ENCODE measurements around the gene EZH2.

Gene EZH2

DNA sequence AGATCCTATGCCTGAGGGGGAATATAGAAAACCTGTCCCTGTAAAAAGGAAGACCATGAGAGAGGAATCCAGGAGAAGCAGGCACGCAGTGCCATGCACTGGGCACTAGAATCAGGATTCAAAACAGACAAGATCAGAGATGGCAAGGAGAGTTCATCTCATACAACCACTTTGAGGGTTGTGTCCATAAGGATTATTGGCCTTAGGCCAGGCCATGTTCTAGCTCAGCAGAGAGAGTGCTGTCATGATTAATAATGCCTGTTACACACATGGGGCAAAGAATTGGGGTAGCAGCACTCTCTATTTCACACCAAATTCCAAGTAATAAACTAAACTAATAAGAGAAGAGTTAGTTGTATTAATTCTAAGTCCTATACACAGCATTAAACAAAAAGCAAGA lies 29.1 kb downstream of the EZH2 start:
- TF ChIP-seq GATA2 (IDR thresholded peaks at IDR 0.05; ENCODE audit: low read depth, low read length) (no peak), GATA3 (IDR thresholded peaks at IDR 0.05; ENCODE audit: low read depth, low read length) (no peak)

DNA sequence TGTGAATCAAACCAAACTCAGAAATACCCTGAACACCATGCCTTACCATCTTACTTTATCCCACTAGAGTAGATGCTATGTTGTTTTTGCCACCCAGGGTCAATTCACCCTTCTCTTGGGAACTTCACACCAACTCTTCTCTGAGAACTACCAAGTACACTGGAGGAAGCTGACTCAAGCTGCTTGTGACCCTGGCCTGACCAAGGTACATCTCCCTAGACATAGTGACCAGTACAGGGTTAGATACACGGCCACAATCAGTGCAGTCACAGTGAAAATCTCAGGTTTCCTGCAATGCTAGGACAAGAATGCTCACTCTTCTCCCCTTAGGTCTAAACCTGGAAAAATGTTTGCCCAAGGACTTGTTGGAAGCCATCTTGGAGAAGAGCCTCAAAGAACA lies 31.8 kb downstream of the EZH2 start:
- TF ChIP-seq GATA3 (IDR thresholded peaks at IDR 0.05; ENCODE audit: low read depth, low read length) (no peak), GATA2 (IDR thresholded peaks at IDR 0.05; ENCODE audit: low read depth, low read length) (no peak)

DNA sequence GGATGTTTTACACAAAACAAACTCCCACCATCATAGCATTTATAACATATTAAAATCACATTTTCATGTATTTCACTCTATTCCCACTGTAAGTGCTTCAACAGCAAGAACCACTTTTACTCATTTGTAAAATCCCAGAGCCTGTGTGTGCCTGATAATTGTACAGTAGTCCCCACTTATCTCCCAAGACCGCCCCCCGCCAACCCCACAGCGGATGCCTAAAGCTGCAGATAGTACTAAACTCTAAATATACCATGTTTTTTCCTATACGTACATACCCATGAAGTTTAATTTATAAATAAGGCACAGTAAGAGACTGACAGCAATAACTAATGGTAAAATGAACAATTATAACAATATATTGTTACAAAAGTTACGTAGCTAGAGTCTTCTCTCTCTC lies 33.5 kb downstream of the EZH2 start:
- no peak for TF ChIP-seq GATA2 (IDR thresholded peaks at IDR 0.05; ENCODE audit: low read depth, low read length)
- TF ChIP-seq GATA3 (IDR thresholded peaks at IDR 0.05; ENCODE audit: low read depth, low read length): no peak

DNA sequence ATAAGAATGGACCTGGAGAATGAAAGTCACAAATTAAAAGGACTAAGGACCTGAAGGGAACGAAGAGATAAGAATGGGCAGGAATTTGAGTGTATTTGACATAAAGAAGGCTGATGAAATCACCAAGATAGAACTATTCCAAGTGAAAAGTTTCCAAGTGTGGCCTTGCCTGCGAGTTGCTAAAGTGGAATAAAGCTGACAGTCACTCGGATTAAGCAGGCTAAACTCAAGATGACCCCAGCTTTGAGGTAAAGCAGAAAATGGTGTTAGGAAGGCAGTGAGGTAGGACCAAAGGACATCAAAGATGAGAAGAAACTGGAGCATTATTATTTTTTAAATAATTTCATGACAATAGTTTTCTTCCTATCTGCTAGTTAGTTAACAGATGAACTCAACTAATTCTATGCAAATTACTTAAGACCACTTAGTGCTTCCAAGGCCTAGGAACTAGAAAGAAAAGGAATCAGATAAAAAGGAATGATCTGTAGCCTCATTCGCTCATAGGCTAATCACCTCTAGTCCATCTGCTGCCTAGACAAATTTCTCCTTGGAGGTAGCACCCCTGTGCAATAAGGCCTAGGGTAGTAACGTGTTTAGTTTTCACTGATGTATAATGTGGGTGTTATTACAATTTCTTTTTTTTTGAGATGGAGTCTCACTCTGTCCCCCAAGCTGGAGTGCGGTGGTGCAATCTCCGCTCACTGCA lies 34.5 kb downstream of the EZH2 start:
- TF ChIP-seq GATA2 (IDR thresholded peaks at IDR 0.05; ENCODE audit: low read depth, low read length) (no peak), GATA3 (IDR thresholded peaks at IDR 0.05; ENCODE audit: low read depth, low read length) (no peak)

DNA sequence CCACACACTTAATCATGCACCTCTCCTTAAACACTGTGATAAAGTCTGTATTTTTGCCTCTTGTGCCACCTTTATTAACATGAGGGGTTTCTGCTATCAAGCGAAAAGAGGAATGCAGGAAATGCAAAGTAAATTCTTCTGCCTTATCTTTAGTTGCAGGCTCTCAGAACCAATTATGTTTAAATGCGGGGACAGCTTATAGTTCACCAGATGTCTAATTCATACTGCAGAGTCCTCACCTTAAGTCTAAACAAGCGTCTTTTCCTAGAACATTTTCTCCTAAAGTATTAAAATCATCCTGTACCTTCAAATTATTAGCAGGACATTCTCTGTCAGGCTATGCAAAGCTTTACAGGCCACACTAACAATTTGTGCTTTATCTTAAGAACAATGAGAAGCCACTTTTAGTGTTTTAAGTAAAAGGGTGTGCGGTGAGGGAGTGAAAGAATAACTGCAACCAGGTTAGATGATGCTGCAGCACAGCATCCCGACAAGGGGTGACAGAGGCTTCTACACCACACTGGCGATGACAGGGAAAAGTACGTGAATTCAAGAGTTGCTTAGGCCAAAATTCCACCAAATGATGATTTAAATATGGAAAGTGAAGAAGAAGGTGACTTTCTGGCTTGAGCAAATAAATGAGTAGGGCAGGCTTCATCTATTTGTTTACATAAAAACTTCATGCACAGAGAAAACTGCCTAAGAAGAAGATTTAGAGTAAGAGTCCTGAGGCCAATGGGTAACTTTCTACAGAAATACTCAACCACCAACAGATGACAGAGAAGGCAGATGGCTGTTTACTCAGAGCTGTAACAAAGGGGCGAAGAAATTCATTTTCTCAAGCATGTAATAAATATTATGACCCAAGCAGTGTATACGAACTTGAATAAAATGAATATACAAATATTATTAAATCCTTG lies 36.0 kb downstream of the EZH2 start:
- no peak for TF ChIP-seq GATA2 (IDR thresholded peaks at IDR 0.05; ENCODE audit: low read depth, low read length)
- TF ChIP-seq GATA3 (IDR thresholded peaks at IDR 0.05; ENCODE audit: low read depth, low read length): no peak

DNA sequence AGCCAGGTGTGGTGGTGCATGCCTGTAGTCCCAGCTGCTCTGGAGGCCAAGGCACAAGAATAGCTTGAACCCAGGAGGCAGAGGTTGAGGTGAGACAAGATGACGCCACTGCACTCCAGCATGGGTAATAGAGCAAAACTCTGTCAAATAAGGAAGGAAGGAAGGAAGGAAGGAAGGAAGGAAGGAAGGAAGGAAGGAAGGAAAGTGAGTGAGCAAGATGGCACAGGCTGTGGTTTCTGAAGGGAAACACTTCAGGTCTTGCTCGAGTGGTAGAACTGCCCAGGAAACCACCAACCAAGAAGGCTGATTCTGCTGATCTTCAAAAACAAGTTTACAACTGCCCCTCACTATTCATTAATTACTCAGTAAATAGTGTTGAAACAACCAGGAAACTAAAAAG lies 45.2 kb downstream of the EZH2 start:
- TF ChIP-seq GATA2 (IDR thresholded peaks at IDR 0.05; ENCODE audit: low read depth, low read length) (no peak), GATA3 (IDR thresholded peaks at IDR 0.05; ENCODE audit: low read depth, low read length) (no peak)

DNA sequence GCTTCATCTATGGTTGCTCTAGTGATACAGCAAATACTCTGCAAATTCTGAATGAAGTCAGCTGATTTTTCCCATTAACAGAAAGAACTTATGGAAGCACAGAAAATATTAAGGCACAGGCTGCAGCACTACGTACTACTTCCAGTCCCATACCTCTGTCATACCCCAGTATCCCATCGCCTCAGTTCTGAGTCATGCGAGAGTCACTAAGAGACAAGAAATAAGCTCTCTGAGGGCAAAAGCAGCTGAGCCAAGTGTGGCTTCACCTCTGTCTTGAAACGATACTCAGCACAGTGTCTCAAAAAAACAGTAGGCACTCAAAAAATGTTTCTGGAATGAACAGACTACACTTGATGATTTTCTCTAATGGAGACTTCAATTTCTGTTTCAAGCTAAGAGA lies 48.2 kb downstream of the EZH2 start:
- TF ChIP-seq GATA3 (IDR thresholded peaks at IDR 0.05; ENCODE audit: low read depth, low read length) (no peak), GATA2 (IDR thresholded peaks at IDR 0.05; ENCODE audit: low read depth, low read length) (no peak)

DNA sequence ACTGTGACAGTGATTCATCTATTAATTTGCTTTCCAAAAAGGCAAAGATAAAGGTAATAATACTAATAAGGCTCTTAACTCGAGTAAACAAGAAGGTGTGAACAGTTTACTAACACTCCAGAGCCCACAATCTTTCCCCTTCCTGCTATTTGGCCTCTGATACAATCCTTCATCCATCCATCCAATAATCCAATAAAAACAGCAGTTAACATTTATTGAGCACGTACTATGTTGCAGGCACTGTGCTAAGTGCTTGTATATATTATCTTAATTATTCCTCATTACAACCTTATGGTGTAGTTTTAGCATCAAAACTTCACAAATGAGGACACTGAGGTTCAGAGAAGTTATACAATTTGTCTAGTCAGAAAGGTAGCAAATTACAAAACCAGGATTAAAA lies 49.5 kb downstream of the EZH2 start:
- TF ChIP-seq GATA3 (IDR thresholded peaks at IDR 0.05; ENCODE audit: low read depth, low read length): no peak
- no peak for TF ChIP-seq GATA2 (IDR thresholded peaks at IDR 0.05; ENCODE audit: low read depth, low read length)

DNA sequence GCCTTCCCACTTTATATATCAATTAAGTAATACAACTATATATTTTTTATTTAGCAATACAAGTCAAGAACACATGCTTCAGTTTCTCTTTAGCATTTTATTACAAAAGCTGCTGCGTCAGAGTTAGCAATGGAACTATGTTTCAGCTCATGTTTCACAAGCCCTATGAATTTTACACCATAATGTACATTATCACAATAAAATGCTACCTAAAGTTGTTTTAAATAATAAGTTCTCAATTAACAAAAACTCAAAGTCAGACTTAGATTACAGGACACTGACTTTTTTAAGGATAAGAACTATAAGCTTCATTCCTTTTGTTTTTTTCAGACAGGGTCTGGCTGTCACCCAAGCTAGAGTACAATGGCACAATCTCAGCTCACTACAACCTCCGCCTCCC lies 52.3 kb downstream of the EZH2 start:
- TF ChIP-seq GATA3 (IDR thresholded peaks at IDR 0.05; ENCODE audit: low read depth, low read length): no peak
- TF ChIP-seq GATA2 (IDR thresholded peaks at IDR 0.05; ENCODE audit: low read depth, low read length): no peak

DNA sequence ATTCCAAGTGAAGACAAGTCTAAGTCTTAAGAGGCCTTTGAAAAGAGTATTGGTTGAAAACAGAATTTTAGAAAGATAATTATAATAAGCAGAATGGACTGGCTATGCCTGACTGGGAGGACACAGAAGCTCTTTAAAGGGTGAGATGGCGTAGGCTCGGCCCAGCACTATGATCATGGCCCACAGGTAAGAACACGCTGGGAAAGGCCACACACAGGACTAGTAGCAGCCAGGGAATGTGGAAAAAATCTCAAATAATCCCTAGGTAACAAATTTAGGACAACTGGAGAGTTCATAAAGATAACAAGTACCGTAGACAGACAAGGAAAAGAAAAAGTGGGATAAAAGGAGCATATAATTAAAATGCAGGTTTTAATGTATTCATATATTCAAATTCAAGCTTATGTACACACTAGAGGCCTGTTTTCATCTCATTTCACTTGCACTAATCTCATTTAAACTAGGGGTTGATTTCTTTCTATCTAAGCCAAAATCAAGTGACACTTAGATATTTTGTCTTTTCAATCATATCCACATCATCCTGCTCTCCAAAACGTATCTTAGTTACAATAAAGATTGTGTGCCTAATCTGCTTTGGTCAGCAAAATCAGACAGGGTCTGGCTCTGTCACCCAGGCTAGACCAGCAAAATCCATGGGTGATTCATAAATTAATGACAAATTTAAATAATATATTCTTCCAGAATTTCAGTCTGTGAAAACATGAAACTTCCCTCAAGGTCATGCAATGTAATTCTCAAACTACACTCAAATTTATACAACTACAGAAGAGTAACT lies 53.0 kb downstream of the EZH2 start:
- no peak for TF ChIP-seq GATA3 (IDR thresholded peaks at IDR 0.05; ENCODE audit: low read depth, low read length)
- no peak for TF ChIP-seq GATA2 (IDR thresholded peaks at IDR 0.05; ENCODE audit: low read depth, low read length)

DNA sequence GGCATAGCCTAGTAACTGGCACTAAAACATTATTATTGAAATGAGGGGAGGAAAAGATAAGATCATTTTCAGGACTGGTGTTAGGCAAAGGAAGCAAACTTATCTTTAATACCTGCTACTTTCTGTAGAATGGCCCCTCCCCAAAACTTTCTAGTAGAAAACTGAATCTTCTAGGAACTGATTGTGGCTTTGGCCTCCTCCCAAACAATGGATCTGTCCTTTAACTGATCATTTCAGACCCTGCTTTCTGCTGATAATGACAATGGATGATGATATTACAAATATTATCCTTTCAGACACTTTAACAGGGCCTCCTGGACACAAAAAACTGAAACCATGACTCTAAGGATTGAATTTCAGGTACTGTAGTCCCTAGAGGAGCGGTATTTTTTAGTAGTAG lies 55.1 kb downstream of the EZH2 start:
- TF ChIP-seq GATA2 (IDR thresholded peaks at IDR 0.05; ENCODE audit: low read depth, low read length) (no peak), GATA3 (IDR thresholded peaks at IDR 0.05; ENCODE audit: low read depth, low read length) (no peak)

DNA sequence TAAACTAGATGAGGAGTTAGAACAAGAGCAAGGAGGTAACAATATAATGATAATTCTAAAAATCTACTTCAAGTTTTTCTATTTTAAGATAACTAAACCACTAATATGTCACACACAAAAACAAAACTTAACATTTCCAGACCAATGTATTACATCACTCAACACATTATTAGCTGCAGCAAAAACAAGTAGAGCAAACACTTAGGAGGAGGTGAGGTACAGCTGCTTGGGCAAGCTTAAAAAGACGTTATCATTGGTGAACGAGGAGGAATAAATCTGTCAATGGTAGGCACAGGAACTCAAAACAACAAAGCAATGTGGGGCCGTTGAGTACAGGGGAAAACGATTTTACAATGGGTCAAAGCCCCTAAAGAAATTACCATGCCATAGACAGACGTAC lies 58.8 kb downstream of the EZH2 start:
- TF ChIP-seq GATA2 (IDR thresholded peaks at IDR 0.05; ENCODE audit: low read depth, low read length) (no peak), GATA3 (IDR thresholded peaks at IDR 0.05; ENCODE audit: low read depth, low read length) (no peak)

DNA sequence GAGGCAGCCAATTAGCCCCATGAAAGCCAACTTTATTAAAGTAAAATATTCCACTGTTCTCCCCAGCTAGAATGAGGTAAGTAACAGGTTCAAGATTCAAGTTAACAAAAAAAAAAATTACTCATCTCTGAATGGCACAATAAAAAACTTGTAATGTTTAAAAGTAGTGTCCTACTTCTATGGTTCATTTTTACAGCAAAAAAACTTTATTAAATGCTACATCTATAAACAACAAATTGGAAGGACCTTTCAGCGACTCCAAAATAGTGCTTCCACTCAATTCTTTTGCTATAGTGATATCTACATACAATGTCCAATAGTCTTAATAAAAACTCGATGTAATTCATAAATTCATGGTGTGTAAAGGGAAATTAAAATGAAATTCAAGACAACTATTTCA lies 59.2 kb downstream of the EZH2 start:
- TF ChIP-seq GATA2 (IDR thresholded peaks at IDR 0.05; ENCODE audit: low read depth, low read length): no peak
- TF ChIP-seq GATA3 (IDR thresholded peaks at IDR 0.05; ENCODE audit: low read depth, low read length): no peak

DNA sequence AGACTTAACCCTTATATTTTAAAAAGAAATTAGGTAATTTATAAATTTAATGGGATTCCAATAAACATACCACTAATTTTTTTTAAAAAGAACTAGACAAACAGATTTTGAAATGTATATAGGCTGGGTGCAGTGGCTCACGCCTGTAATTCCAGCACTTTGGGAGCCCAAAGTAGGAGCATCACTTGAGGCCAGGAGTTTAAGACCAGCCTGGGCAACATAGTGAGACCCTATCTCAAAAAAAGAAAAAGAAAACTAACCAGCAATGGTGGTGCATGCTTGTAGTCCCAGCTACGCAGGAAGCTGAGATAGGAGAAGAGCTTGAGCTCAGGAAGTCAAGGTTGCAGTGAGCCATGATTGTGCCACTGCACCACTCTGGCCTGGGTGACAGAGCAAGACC lies 62.7 kb downstream of the EZH2 start:
- TF ChIP-seq GATA3 (IDR thresholded peaks at IDR 0.05; ENCODE audit: low read depth, low read length) (no peak), GATA2 (IDR thresholded peaks at IDR 0.05; ENCODE audit: low read depth, low read length) (no peak)

Measured in SH-SY5Y (cell line).